ENCODE measurements around the gene SFMBT1. TPM values are rescaled to one million over a fixed set of nuclear protein-coding genes. Genes with fewer than 3 reads are reported as not detected.

The SFMBT1 gene
- total and polyA plus RNA-seq, 2 of the 8 experiments (the other 6 are each of a cell fraction or from before 2014, with no cell fraction given), result 8.1 to 16.8 TPM

DNA sequence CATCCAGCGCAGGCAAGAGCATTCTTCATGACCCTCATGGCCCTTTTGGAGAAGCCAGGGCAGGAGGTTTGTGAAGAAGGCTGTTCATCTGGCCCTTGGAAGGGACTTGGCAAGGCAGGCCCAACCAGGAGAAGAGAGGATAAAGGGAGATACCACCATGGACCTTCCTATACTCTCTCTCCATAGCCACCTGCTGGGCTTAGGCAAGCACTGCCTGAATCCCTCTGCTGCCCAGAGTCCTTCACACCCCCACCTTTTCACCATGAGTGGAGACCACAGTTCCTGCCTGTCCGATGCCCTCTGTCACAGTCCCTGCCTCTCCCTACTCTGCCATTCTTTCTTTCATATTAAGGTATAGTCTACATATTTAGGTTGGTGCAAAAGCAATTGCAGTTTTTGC, 10.6 kb upstream of the SFMBT1 start:
- CTCF ChIA-PET (ENCODE audit: partially characterized antibody), result interaction anchor here (0.7 to 1.8 kb wide), 4 partner anchors 10 to 144 kb away, joined by 3 to 5 read pairs (median 3); no protein-coding TSS in a partner anchor
- Histone ChIP-seq H3K14ac (ENCODE audit: insufficient read length) (no peak overlapping the region), H3K4me2 (ENCODE audit: insufficient read depth in 1 of 2, low read depth in 2 of 2, low read length in 2 of 2) (no peak overlapping the region), H2AFZ (ENCODE audit: low read length) (no peak overlapping the region), H2BK120ac (replicated peaks; ENCODE audit: low read depth, low read length) (no peak overlapping the region), H3K4me1 (replicated peaks in 1 of 4; ENCODE audit: control insufficient read depth in 3 of 4, insufficient read depth in 4 of 4, low read length in 3 of 4) (no peaks in the 10 kb centered on the region), H2BK12ac (ENCODE audit: low read depth, low read length) (no peak overlapping the region), H3K18ac (ENCODE audit: extremely low read depth, low read length) (no peak overlapping the region), H3K23me2 (ENCODE audit: low read depth, low read length) (no peaks in the 10 kb centered on the region), H3K27me3 (replicated peaks in 1 of 4; ENCODE audit: control insufficient read depth in 3 of 4, extremely low read depth in 1 of 4, insufficient read depth in 3 of 4, low read length in 3 of 4) (no peaks in the 10 kb centered on the region), H3K9ac (replicated peaks in 1 of 4; ENCODE audit: extremely low read depth in 1 of 4, low read depth in 3 of 4, low read length in 3 of 4) (no peak overlapping the region), H3K27ac (ENCODE audit: low read depth, low read length) (no peak overlapping the region), H4K20me1 (replicated peaks in 1 of 2; ENCODE audit: control insufficient read depth in 1 of 2, insufficient read depth in 2 of 2, low read length in 2 of 2) (no peaks in the 10 kb centered on the region), H2BK20ac (ENCODE audit: low read length) (no peak overlapping the region), H3K79me1 (ENCODE audit: low read depth, low read length) (no peaks in the 10 kb centered on the region), H2BK5ac (ENCODE audit: low read depth, low read length) (no peak overlapping the region), H4K5ac (ENCODE audit: insufficient read length, low read depth, low read length) (no peak overlapping the region), H4K91ac (replicated peaks; ENCODE audit: insufficient read length, low read length) (no peak overlapping the region), H3K4ac (replicated peaks; ENCODE audit: insufficient read length, low read depth, low read length) (no peak overlapping the region), H4K8ac (ENCODE audit: extremely low read depth, insufficient read depth, low read length) (no peak overlapping the region), H3K79me2 (ENCODE audit: control insufficient read depth in 1 of 2, insufficient read depth in 2 of 2, low read length in 2 of 2) (no peaks in the 10 kb centered on the region), H3K56ac (replicated peaks; ENCODE audit: insufficient read length, low read depth, low read length) (no peak overlapping the region), H2AK5ac (ENCODE audit: low read depth, low read length) (no peak overlapping the region), H3K9me3 (ENCODE audit: insufficient read depth in 2 of 2, low read depth in 1 of 2, low read length in 1 of 2) (no peaks in the 10 kb centered on the region), H3K4me3 (ENCODE audit: extremely low read depth in 1 of 4, insufficient read depth in 2 of 4, low read depth in 3 of 4, low read length in 4 of 4) (no peak overlapping the region), H3K23ac (ENCODE audit: insufficient read length) (no peak overlapping the region), H3K36me3 (ENCODE audit: control insufficient read depth in 2 of 4, insufficient read depth in 4 of 4, low read length in 3 of 4) (no peaks in the 10 kb centered on the region), H2BK15ac (ENCODE audit: low read length) (no peak overlapping the region)
- peak in 1 of 2 experiments; percentile 43 for DNase-seq (ENCODE audit: low read depth in 1 of 2, low spot score in 2 of 2)
- TF ChIP-seq TEAD4 (IDR thresholded peaks at IDR 0.05; ENCODE audit: low read depth, low read length) (no peak), RAD21 (IDR thresholded peaks at IDR 0.05 in 1 of 2, conservative IDR thresholded peaks at IDR 0.05 in 1 of 2; ENCODE audit: low read depth in 2 of 2, low read length in 2 of 2) (peak in 1 of 2 experiments; percentile 12; a peak in 2 of 4 replicates), SRF (IDR thresholded peaks at IDR 0.05; ENCODE audit: low read depth, low read length) (no peak), CBX5 (IDR thresholded peaks at IDR 0.05; ENCODE audit: low read depth, low read length) (no peak), HDAC2 (IDR thresholded peaks at IDR 0.05; ENCODE audit: borderline replicate concordance in 1 of 2, low read depth in 2 of 2, low read length in 2 of 2) (no peak)
- TF ChIP-seq, protein P1, sequence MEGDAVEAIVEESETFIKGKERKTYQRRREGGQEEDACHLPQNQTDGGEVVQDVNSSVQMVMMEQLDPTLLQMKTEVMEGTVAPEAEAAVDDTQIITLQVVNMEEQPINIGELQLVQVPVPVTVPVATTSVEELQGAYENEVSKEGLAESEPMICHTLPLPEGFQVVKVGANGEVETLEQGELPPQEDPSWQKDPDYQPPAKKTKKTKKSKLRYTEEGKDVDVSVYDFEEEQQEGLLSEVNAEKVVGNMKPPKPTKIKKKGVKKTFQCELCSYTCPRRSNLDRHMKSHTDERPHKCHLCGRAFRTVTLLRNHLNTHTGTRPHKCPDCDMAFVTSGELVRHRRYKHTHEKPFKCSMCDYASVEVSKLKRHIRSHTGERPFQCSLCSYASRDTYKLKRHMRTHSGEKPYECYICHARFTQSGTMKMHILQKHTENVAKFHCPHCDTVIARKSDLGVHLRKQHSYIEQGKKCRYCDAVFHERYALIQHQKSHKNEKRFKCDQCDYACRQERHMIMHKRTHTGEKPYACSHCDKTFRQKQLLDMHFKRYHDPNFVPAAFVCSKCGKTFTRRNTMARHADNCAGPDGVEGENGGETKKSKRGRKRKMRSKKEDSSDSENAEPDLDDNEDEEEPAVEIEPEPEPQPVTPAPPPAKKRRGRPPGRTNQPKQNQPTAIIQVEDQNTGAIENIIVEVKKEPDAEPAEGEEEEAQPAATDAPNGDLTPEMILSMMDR (IDR thresholded peaks at IDR 0.05; ENCODE audit: control extremely low read depth in 1 of 3, insufficient read depth in 1 of 3, low read depth in 1 of 3, low read length in 3 of 3), result peak; percentile 15 to 36 (median 16); a peak in 3 of 4 replicates
- no peak for FAIRE-seq
- WGBS, 2 experiments (ENCODE audit: extremely low coverage in 1 of 2, insufficient coverage in 1 of 2, insufficient read length in 1 of 2, insufficient replicate concordance in 2 of 2, low coverage in 1 of 2, low lambda C conversion rate in 2 of 2, missing lambda C conversion rate in 1 of 2), result 84% methylated on average over 2 of the region's 2 CpGs; no CpG with 5 or more reads in 1 of the 2 experiments
- POLR2A ChIA-PET (ENCODE audit: partially characterized antibody), result no interaction called here
